OCI-LY3 (cell line): Measurements from ENCODE around the gene PRDX3.

Source experiments
- CTCF ChIP-seq: fragments of 200-600, 300-600 bp; sonication (generic); IDR thresholded peaks from 2 replicates; pipeline ENCODE4 v1.5.1; 2014; ENCODE audit warnings: antibody characterized with exemption, low read length, low read depth
- EZH2phosphoT487 ChIP-seq: fragments of 200-600 bp; shearing (Covaris generic); IDR thresholded peaks from 2 replicates; pipeline ENCODE4 v1.6.1; 2018; ENCODE audit warnings: antibody characterized with exemption, mixed run types, low read depth

- TF ChIP-seq CTCF (no peak), EZH2phosphoT487 (no peak)
Measured at GRCh38 chr10:119207366-119207666, 28.7 kb upstream of the PRDX3 start, which contains the start of gene GRK5.
